K562 (cell line): ENCODE results near the gene FUT2. TPM values are rescaled to one million over a fixed set of nuclear protein-coding genes. Genes with fewer than 3 reads are reported as not detected.

Source experiments
- DIDO1 ChIP-seq: fragments of 450-650 bp; IDR thresholded peaks from 2 replicates; pipeline ENCODE4 v1.6.1; 2016; ENCODE audit warnings: low read depth, missing biosample characterization, missing genetic modification characterization
- HCFC1 ChIP-seq: IDR thresholded peaks from 2 replicates; pipeline ENCODE4 v1.6.1; 2012; ENCODE audit warnings: low read depth, low read length, improper control_type of control experiment
- JUND ChIP-seq, 2 experiments: IDR thresholded peaks; 2 replicates in 1 of 2; 3 replicates in 1 of 2; pipeline ENCODE4 v1.6.1; 2011; ENCODE audit warnings: borderline replicate concordance in 2 of 2, low read depth in 2 of 2, low read length in 2 of 2, improper control_type of control experiment in 1 of 2, missing biosample characterization in 1 of 2, missing genetic modification characterization in 1 of 2, missing genetic modification reagents in 1 of 2
- KAT8 ChIP-seq: fragments of 450-650 bp; IDR thresholded peaks from 2 replicates; pipeline ENCODE4 v1.6.1; 2016; ENCODE audit warnings: low read depth, mild to moderate bottlenecking
- KLF10 ChIP-seq: fragments of 250-450 bp; sonication (Bioruptor Pico); IDR thresholded peaks from 2 replicates; pipeline ENCODE4 v1.6.1; 2021; ENCODE audit warnings: matching md5 sums
- POLR2B ChIP-seq: fragments of 450-650 bp; IDR thresholded peaks from 2 replicates; pipeline ENCODE4 v1.6.1; 2018; ENCODE audit warnings: low read depth; ENCODE audit not compliant: partially characterized antibody
- PTBP1 ChIP-seq: fragments of 200-400 bp; formaldehyde crosslinking; IDR thresholded peaks from 2 replicates; pipeline ENCODE4 v1.6.1; 2017; ENCODE audit warnings: low read depth, low read length
- SOX6 ChIP-seq: fragments of 450-650 bp; IDR thresholded peaks from 2 replicates; pipeline ENCODE4 v1.6.1; 2014; ENCODE audit warnings: mild to moderate bottlenecking
- SRSF3 ChIP-seq: fragments of 200-400 bp; formaldehyde crosslinking; IDR thresholded peaks from 2 replicates; pipeline ENCODE4 v1.6.1; 2016; ENCODE audit warnings: mild to moderate bottlenecking, low read length, moderate library complexity; ENCODE audit not compliant: insufficient read depth
- U2AF2 ChIP-seq: fragments of 200-400 bp; formaldehyde crosslinking; optimal IDR thresholded peaks from 2 replicates; pipeline ENCODE3; 2017; ENCODE audit warnings: low read depth, mild to moderate bottlenecking, low read length
- ZFP1 ChIP-seq: fragments of 450-650 bp; formaldehyde crosslinking; IDR thresholded peaks from 2 replicates; pipeline ENCODE4 v1.4.0; 2020; ENCODE audit warnings: mild to moderate bottlenecking, mixed read lengths
- ZNF232 ChIP-seq: sonication (generic); formaldehyde crosslinking; IDR thresholded peaks from 2 replicates; pipeline ENCODE4 v1.8.0; 2022; ENCODE audit warnings: mild to moderate bottlenecking, missing genetic modification reagents
- ZNF274 ChIP-seq: IDR thresholded peaks from 2 replicates; pipeline ENCODE4 v1.6.1; 2011; ENCODE audit warnings: low read depth, mild to moderate bottlenecking, low read length, moderate library complexity, borderline replicate concordance
- ZNF780A ChIP-seq: fragments of 250-450 bp; sonication (Bioruptor Pico); IDR thresholded peaks from 2 replicates; pipeline ENCODE4 v1.5.0; 2021; ENCODE audit warnings: mild to moderate bottlenecking
- polyA plus RNA-seq, 8 experiments: library from polyadenylated mRNA; depleted of rRNA in 4 of 8; stranded (reverse) in 5 of 8; unstranded in 3 of 8; fragments of >200 nt; fragmentation: Nextera tagmentation in 2 of 8; fragmentation: Illumina TruSeq in 1 of 8; extraction: Ambion mirVana in 2 of 8; extraction: Trizol in 1 of 8; gene quantifications; 2 replicates each; pipeline versions ENCODE4 v1.2.1 to v1.2.3, GENCODE V29; 2011 to 2014; ENCODE audit warnings: inconsistent platforms in 1 of 8, missing spikeins in 1 of 8
- total RNA-seq, 7 experiments: library from RNA; depleted of rRNA in 6 of 7; stranded (reverse); fragments of >200 nt in 6 of 7; fragmentation: Illumina TruSeq in 2 of 7; extraction: Trizol in 2 of 7; gene quantifications; 2 replicates each; pipeline versions ENCODE4 v1.2.1 to v1.2.3, GENCODE V29; 2011 to 2021; ENCODE audit warnings: low replicate concordance in 1 of 7
- TF ChIP-seq, protein P1 (sequence below), 2 experiments: fragments of 450-650 bp; IDR thresholded peaks; 2 replicates each; pipeline ENCODE4 v1.6.1; 2016; ENCODE audit warnings: mild to moderate bottlenecking in 2 of 2, borderline replicate concordance in 1 of 2, low read depth in 1 of 2, moderate library complexity in 1 of 2
- TF ChIP-seq, protein P2 (sequence below): sonication (generic); formaldehyde crosslinking; IDR thresholded peaks from 2 replicates; pipeline ENCODE4 v1.8.0; 2022; ENCODE audit warnings: missing genetic modification reagents, mild to moderate bottlenecking, borderline replicate concordance

The FUT2 gene
- total and polyA plus RNA-seq, 9 of the 15 experiments (the other 6 are each of a cell fraction or from before 2014, with no cell fraction given) = 0.03 to 0.04 TPM; not detected in 7

DNA sequence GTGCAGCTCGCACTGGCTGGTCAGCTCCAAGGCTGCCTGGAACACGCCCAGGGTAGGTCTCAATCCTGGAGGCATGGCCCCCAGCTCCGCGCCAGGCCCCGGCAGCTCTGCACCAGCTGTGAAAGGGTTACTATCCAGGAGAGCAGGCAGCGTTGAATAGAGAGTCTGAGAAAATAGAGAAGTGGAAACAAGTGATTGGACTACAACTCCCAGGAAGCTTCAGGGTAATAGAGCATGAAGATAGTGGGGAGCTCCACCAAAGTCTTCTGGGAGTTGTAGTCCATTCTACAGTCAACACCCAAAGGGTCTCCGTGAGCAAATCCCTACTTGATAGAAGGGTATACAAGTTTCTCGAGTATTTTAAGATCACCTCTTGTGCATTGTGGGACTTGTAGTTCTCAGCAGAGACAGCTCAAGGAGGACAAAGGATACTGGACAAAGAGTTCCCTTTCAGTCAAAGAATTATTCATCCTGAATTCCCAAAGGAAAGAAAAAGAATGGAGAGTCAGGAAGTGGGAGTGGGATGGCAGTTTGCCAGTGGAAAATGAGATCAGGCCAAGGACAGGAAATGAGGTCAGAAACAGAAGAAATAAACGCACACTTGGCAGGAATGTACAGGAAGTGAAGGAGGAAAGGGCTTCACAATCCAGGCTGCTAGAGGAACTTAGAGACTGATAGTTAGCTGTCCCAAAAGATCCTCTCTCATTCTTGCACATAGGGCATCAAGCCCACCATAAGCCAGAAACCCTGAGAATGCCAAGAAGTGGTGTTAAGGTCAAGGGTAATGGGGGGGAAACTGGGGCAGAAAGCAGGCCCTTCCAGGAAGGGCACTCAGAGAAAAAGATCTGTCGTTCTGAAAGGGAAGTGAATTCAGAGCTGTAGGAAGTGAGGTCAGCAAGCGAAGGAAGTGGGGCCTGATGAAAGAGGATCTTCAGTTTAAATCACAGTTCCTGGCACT is 29.3 kb downstream of the FUT2 start (continued):
- TF ChIP-seq, protein P1, sequence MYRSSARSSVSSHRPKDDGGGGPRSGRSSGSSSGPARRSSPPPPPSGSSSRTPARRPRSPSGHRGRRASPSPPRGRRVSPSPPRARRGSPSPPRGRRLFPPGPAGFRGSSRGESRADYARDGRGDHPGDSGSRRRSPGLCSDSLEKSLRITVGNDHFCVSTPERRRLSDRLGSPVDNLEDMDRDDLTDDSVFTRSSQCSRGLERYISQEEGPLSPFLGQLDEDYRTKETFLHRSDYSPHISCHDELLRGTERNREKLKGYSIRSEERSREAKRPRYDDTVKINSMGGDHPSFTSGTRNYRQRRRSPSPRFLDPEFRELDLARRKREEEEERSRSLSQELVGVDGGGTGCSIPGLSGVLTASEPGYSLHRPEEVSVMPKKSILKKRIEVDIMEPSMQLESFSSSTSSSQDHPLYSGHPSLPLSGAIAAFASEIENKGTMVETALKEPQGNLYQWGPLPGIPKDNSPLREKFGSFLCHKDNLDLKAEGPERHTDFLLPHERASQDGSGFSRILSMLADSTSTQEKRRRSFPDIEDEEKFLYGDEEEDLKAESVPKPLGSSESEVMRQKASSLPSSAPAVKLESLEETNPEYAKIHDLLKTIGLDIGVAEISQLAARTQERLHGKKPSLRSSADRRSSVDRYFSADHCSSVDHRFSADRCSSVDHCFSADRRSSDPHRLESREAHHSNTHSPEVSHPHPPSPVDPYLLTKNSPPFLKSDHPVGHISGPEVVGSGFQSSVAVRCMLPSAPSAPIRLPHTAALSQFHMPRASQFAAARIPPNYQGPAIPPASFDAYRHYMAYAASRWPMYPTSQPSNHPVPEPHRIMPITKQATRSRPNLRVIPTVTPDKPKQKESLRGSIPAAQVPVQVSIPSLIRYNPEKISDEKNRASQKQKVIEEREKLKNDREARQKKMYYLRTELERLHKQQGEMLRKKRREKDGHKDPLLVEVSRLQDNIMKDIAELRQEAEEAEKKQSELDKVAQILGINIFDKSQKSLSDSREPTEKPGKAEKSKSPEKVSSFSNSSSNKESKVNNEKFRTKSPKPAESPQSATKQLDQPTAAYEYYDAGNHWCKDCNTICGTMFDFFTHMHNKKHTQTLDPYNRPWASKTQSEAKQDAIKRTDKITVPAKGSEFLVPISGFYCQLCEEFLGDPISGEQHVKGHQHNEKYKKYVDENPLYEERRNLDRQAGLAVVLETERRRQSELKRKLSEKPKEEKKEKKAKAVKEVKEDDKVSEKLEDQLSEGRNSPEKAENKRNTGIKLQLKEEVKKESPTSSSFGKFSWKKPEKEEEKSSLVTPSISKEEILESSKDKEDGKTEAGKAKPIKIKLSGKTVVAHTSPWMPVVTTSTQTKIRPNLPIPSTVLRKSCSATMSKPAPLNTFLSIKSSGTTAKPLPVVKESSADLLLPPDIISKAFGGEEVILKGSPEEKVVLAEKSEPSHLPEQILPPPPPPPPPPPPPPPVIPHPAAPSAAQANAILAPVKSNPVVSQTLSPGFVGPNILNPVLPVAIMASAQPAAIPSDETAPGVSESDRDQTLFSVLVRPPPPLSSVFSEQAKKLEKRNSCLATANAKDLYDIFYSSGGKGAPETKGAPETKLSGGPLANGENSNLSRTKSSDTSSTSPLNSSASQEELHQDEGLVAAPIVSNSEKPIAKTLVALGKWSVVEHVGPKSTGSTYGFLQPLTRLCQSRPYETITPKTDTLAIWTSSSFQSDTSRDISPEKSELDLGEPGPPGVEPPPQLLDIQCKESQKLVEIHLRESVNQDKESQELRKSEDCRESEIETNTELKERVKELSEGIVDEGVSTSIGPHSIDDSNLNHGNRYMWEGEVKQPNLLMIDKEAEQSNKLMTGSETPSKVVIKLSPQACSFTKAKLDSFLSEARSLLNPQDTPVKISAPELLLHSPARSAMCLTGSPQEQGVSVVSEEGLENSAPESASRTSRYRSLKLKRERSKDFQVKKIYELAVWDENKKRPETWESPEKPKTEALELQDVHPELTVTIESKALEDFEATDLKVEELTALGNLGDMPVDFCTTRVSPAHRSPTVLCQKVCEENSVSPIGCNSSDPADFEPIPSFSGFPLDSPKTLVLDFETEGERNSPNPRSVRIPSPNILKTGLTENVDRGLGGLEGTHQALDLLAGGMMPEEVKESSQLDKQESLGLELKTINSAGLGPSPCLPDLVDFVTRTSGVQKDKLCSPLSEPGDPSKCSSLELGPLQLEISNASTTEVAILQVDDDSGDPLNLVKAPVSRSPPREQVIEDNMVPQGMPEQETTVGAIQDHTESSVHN (IDR thresholded peaks at IDR 0.05; ENCODE audit: borderline replicate concordance in 1 of 2, low read depth in 1 of 2) = peak in 1 of 2 experiments; percentile 42; a peak in 1 of 4 replicates
- TF ChIP-seq U2AF2 (no peak), KLF10 (no peak), SRSF3 (no peak), KAT8 (no peak), PTBP1 (no peak), ZNF232 (CRISPR knock-in tag) (no peak), SOX6 (no peak), DIDO1 (no peak), JUND (IDR thresholded peaks at IDR 0.05; ENCODE audit: borderline replicate concordance, low read depth, low read length) (no peak; the same call in 1 of the 2 replicates), JUND (tag; IDR thresholded peaks at IDR 0.05; ENCODE audit: borderline replicate concordance, low read depth, low read length) (peak; percentile 74; the same call in 2 of the 3 replicates), ZFP1 (no peak), HCFC1 (peak; percentile 99), ZNF274 (no peak), ZNF780A (CRISPR knock-in tag) (no peak), POLR2B (peak; percentile 32)
- TF ChIP-seq, protein P2, sequence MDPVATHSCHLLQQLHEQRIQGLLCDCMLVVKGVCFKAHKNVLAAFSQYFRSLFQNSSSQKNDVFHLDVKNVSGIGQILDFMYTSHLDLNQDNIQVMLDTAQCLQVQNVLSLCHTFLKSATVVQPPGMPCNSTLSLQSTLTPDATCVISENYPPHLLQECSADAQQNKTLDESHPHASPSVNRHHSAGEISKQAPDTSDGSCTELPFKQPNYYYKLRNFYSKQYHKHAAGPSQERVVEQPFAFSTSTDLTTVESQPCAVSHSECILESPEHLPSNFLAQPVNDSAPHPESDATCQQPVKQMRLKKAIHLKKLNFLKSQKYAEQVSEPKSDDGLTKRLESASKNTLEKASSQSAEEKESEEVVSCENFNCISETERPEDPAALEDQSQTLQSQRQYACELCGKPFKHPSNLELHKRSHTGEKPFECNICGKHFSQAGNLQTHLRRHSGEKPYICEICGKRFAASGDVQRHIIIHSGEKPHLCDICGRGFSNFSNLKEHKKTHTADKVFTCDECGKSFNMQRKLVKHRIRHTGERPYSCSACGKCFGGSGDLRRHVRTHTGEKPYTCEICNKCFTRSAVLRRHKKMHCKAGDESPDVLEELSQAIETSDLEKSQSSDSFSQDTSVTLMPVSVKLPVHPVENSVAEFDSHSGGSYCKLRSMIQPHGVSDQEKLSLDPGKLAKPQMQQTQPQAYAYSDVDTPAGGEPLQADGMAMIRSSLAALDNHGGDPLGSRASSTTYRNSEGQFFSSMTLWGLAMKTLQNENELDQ (CRISPR knock-in tag) = no peak
